ES-I3 (cell line): Measurements from ENCODE around the gene HILPDA.
"Not testable (repeated sequence)": the region's sequence is repeated elsewhere in the genome, so short reads cannot be mapped to it uniquely, and the experiment has no call there.

Experiments used
- H3K36me3 ChIP-seq: 2 replicates; pipeline ENCODE4 v1.6.1; 2013; ENCODE audit warnings: mild to moderate bottlenecking, low read length, control low read depth, moderate library complexity; ENCODE audit not compliant: insufficient read depth
- H3K4me1 ChIP-seq: 2 replicates; pipeline ENCODE4 v1.6.1; 2013; ENCODE audit warnings: mild to moderate bottlenecking, control low read depth, low read length; ENCODE audit not compliant: insufficient read depth
- H3K9ac ChIP-seq: 2 replicates; pipeline ENCODE4 v1.6.1; 2013; ENCODE audit warnings: low read depth, mild to moderate bottlenecking, low read length, moderate library complexity
- H3K9me3 ChIP-seq: 2 replicates; pipeline ENCODE4 v1.6.1; 2013; ENCODE audit warnings: mild to moderate bottlenecking, low read length, moderate library complexity; ENCODE audit not compliant: control insufficient read depth, insufficient read depth

HILPDA gene

GRCh38 chr7:128463933-128464332 lies 8.3 kb downstream of the HILPDA start:
- not testable (repeated sequence) for H3K9me3 ChIP-seq, H3K4me1 ChIP-seq, H3K36me3 ChIP-seq, H3K9ac ChIP-seq

GRCh38 chr7:128466871-128467270 lies 11.2 kb downstream of the HILPDA start:
- H3K9me3 ChIP-seq, H3K4me1 ChIP-seq, H3K9ac ChIP-seq, H3K36me3 ChIP-seq: not testable (repeated sequence)

- not testable (repeated sequence) for H3K36me3 ChIP-seq, H3K9me3 ChIP-seq, H3K4me1 ChIP-seq
- H3K9ac ChIP-seq = peak within 1 kb of the TSS; percentile 63
Observed at GRCh38 chr7:128476402-128477335, 21.0 kb downstream of the HILPDA start, which contains the start of gene METTL2B. Gene METTL2B (plus strand): TSS chr7:128476748. CDS start chr7:128476766, 18 bp downstream.

DNA sequence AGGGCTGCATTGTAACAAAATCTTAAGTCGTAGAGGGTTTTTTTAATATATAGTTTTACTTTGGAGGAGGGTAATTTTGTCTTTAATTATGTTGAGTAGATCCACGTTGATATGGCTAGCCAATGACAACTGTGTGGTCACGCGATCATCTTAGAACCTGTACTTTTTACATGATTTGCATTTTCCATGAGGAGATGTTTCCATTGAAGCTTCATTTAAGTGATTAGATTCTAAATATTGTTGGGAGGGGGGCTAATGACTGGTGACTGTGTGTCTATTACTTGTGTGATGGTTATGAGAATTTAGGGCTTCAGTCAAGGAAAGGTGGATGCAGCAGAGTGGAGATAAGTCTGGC lies 21.6 kb downstream of the HILPDA start:
- not testable (repeated sequence) for H3K9me3 ChIP-seq, H3K4me1 ChIP-seq, H3K36me3 ChIP-seq
- H3K9ac ChIP-seq = peak overlapping the region; percentile 63; the same call in 1 of the 2 replicates

DNA sequence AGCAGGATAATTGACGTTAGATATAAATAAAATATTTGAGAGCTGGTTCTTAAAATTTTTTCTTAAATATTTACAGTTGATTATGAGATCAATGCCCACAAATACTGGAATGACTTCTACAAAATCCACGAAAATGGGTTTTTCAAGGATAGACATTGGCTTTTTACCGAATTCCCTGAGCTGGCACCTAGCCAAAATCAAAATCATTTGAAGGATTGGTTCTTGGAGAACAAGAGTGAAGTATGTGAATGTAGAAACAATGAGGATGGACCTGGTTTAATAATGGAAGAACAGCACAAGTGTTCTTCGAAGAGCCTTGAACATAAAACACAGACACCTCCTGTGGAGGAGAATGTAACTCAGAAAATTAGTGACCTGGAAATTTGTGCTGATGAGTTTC lies 23.4 kb downstream of the HILPDA start:
- not testable (repeated sequence) for H3K36me3 ChIP-seq, H3K4me1 ChIP-seq, H3K9ac ChIP-seq, H3K9me3 ChIP-seq

GRCh38 chr7:128488134-128488533 lies 32.5 kb downstream of the HILPDA start:
- not testable (repeated sequence) for H3K9me3 ChIP-seq, H3K36me3 ChIP-seq, H3K9ac ChIP-seq, H3K4me1 ChIP-seq

DNA sequence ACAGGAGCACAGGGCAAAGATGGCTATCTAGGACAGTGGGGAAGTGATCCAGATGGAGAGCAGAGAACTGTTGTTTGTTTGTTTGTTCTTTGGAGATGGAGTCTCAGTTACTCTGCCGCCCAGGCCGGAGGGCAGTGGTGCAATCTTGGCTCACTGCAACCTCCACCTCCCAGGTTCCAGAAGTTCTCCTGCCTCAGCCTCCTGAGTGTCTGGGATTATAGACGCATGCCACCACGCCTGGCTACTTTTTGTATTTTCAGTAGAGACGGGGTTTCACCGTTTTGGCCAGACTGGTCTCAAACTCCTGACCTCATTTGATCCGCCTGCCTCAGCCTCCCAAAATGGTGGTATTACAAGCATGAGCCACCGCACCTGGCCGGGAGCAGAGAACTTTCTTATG lies 41.7 kb downstream of the HILPDA start:
- Histone ChIP-seq H3K9me3 (no peaks in the 10 kb centered on the region), H3K4me1 (no peaks in the 10 kb centered on the region), H3K36me3 (peaks cover 6% of the 10 kb centered on the region), H3K9ac (no peak overlapping the region)

- not testable (repeated sequence) for H3K36me3 ChIP-seq, H3K9ac ChIP-seq, H3K9me3 ChIP-seq, H3K4me1 ChIP-seq
Observed at GRCh38 chr7:128505416-128505815, 49.7 kb downstream of the HILPDA start.

DNA sequence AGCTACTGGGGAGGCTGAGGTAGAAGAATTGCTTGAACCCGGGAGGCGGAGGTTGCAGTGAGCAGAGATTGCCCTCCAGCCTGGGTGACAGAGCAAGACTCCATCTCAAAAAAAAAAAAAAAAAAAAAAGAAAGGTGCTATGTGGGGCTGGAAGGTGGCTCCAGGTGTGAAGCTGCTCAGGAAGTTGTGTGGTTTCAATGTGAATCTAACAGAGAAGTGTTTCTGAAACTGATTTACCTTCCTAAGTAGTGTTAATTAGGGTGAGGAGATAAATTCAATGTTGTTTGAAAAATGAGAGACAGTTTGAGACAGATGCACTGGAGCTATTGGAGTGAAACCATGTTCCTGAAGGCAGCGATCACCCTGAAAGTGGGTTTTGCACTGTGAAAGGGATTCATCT lies 51.1 kb downstream of the HILPDA start:
- H3K36me3 ChIP-seq, H3K4me1 ChIP-seq, H3K9me3 ChIP-seq, H3K9ac ChIP-seq: not testable (repeated sequence)

DNA sequence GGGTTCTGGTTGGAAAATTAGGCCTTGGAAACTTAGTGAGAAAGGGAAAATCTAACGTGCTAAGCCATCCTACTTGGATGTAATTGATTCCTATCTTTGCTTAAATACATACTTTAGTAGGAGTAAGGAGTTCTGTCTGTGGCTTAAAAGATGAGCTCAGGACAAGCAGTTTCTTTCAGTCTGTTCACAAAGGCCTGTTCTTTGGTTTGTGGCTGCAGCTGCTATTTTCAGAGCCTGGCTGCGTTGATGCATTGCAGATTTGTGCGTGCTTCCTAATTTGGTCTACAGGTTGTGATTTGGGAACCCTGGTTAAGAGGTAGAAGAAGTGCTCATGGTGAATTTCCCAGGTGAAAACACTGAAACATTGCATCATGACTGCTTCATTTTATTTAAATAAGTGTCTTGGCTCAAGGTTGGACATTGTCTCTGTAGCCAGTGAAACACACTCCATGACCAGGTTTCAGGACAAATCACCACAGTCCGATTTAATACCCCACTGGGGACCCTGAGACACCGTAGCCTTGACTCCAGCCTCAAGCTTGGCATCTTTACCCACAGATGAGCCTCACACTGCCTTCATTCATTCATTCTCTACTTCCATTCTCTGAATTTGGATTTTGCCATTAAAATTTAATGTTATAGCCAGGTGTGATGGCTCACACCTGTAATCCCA lies 51.8 kb downstream of the HILPDA start:
- H3K9me3 ChIP-seq, H3K4me1 ChIP-seq, H3K36me3 ChIP-seq, H3K9ac ChIP-seq: not testable (repeated sequence)
